ENCODE data around the gene BLMH. TPM values are rescaled to one million over a fixed set of nuclear protein-coding genes. Genes with fewer than 3 reads are reported as not detected.
A peak's percentile ranks its signal among the peaks of the same experiment; 100 is the strongest.

Gene BLMH
- 48.5 TPM for total RNA-seq

- DNase-seq (ENCODE audit: low spot score in 2 of 2) (peak; percentile 93 to 96), FAIRE-seq (no peak)
Measured at GRCh38 chr17:30291543-30292285, at the start of gene BLMH. Gene BLMH (minus strand): TSS chr17:30291944. CDS start chr17:30291819, 125 bp downstream.

GRCh38 chr17:30340801-30341356 lies 49.1 kb upstream of the BLMH start:
- FAIRE-seq (no peak), DNase-seq (ENCODE audit: low spot score in 2 of 2) (no peak)

- DNase-seq (ENCODE audit: low spot score in 2 of 2) (no peak), FAIRE-seq (no peak)
Measured at GRCh38 chr17:30339086-30339485, 47.3 kb upstream of the BLMH start.

- DNase-seq (ENCODE audit: low spot score in 2 of 2) (no peak), FAIRE-seq (no peak)
Measured at GRCh38 chr17:30337393-30337999, 45.8 kb upstream of the BLMH start.

- no peak for DNase-seq (ENCODE audit: low spot score in 2 of 2)
- FAIRE-seq: no peak
Measured at GRCh38 chr17:30336369-30337171, 44.8 kb upstream of the BLMH start.

- no peak for DNase-seq (ENCODE audit: low spot score in 2 of 2)
- no peak for FAIRE-seq
Measured at GRCh38 chr17:30334421-30334820, 42.7 kb upstream of the BLMH start.

- DNase-seq (ENCODE audit: low spot score in 2 of 2) (no peak), FAIRE-seq (no peak)
Measured at GRCh38 chr17:30333503-30334360, 42.0 kb upstream of the BLMH start, which contains the start of gene TMIGD1. Gene TMIGD1 (minus strand): TSS chr17:30334057. CDS start chr17:30332133, 1,924 bp downstream.

- no peak for FAIRE-seq
Measured at GRCh38 chr17:30332057-30332542, 40.4 kb upstream of the BLMH start.

GRCh38 chr17:30326809-30327208 lies 35.1 kb upstream of the BLMH start:
- FAIRE-seq (no peak), DNase-seq (ENCODE audit: low spot score in 2 of 2) (no peak)

More at GRCh38 chr17:30332057-30332542, 40.4 kb upstream of the BLMH start:
- DNase-seq (ENCODE audit: low spot score in 2 of 2): no peak

- no peak for FAIRE-seq
- no peak for DNase-seq (ENCODE audit: low spot score in 2 of 2)
Measured at GRCh38 chr17:30324723-30325122, 33.0 kb upstream of the BLMH start.

- no peak for FAIRE-seq
- DNase-seq (ENCODE audit: low spot score in 2 of 2): no peak
Measured at GRCh38 chr17:30323895-30324319, 32.2 kb upstream of the BLMH start.

GRCh38 chr17:30323262-30323894 lies 31.6 kb upstream of the BLMH start:
- FAIRE-seq (no peak), DNase-seq (ENCODE audit: low spot score in 2 of 2) (no peak)

- DNase-seq (ENCODE audit: low spot score in 2 of 2) (no peak), FAIRE-seq (no peak)
Measured at GRCh38 chr17:30321314-30321713, 29.6 kb upstream of the BLMH start.

GRCh38 chr17:30318155-30318554 lies 26.4 kb upstream of the BLMH start:
- no peak for FAIRE-seq

GRCh38 chr17:30316736-30317135 lies 25.0 kb upstream of the BLMH start:
- DNase-seq (ENCODE audit: low spot score in 2 of 2) (no peak), FAIRE-seq (no peak)

More at GRCh38 chr17:30318155-30318554, 26.4 kb upstream of the BLMH start:
- no peak for DNase-seq (ENCODE audit: low spot score in 2 of 2)

GRCh38 chr17:30315106-30315505 lies 23.4 kb upstream of the BLMH start:
- FAIRE-seq: no peak
- DNase-seq (ENCODE audit: low spot score in 2 of 2): no peak

- FAIRE-seq: no peak
Measured at GRCh38 chr17:30314474-30314873, 22.7 kb upstream of the BLMH start.

GRCh38 chr17:30312226-30312625 lies 20.5 kb upstream of the BLMH start:
- FAIRE-seq (no peak), DNase-seq (ENCODE audit: low spot score in 2 of 2) (no peak)

More at GRCh38 chr17:30314474-30314873, 22.7 kb upstream of the BLMH start:
- DNase-seq (ENCODE audit: low spot score in 2 of 2): no peak

- DNase-seq (ENCODE audit: low spot score in 2 of 2) (no peak), FAIRE-seq (no peak)
Measured at GRCh38 chr17:30310562-30310961, 18.8 kb upstream of the BLMH start.
